GM11168 (cell line): ENCODE data around the gene FAM236A.
"Not testable (repeated sequence)": the region's sequence is repeated elsewhere in the genome, so short reads cannot be mapped to it uniquely, and the experiment has no call there.

Source experiments
- in situ Hi-C: fragments of 300-500 bp; cut with MboI; formaldehyde crosslinking; loops from one replicate; pipeline ENCODE4 v1.12.0; 2022; ENCODE audit warnings: low sequenced_read_pairs; ENCODE audit not compliant: unreplicated experiment

The FAM236A gene

DNA sequence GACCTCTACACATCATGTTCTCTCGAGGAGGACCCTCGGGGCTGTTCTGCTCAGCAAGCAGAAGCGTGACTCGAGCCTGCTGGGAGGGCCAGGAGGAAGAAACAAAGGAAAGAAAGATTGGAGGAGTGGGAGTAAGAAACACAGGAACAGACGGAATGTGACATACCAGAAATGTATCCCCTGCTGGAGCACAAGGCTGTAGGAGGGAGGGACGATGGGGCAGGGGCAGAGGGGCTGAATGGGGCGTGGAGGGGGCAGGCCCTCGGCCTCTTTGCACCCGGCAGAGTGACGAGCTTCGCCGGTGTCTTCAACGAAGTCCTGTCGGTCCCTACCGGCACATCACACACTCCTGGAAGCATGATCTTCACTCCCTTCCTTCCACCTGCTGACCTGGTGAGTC is at the start of gene FAM236A:
FAM236A (plus strand) TSS at position 301 of the 400 bp plus-strand sequence; CDS start at position 358, 57 bp downstream.
- in situ Hi-C loops = not testable (repeated sequence)

DNA sequence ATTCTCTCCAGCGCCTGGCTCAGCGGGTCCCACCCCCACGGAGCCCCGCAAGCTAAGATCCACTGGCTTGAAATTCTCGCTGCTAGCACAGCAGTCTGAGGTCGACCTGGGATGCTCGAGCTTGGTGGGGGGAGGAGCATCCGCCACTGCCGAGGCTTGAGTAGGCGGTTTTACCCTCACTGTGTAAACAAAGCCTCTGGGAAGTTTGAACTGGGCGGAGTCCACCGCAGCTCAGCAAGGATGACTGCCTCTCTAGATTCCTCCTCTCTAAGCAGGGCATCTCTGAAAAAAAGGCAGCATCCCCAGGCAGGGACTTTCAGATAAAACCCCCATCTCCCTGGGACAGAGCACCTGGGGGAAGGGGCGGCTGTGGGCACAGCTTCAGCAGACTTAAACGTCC is 48.3 kb upstream of the FAM236A start:
- in situ Hi-C loops = not testable (repeated sequence)

DNA sequence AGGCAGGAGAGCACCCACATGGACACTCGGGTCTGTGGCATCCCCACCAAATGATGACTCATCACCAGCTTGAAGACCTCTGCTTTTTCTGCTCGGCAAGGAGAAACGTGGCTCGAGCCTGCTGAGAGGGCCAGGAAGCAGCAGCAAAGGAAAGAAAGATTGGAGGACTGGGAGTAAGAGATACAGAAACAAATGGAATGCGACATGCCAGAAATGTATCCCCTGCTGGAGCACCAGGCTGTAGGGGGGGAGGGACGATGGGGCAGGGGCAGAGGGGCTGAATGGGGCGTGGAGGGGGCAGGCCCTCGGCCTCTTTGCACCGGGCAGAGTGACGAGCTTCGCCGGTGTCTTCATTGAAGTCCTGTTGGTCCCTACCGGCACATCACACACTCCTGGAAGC is 25.7 kb upstream of the FAM236A start, which contains the start of gene FAM236C:
FAM236C (plus strand) TSS at position 301 of the 400 bp plus-strand sequence. CDS start 100 bp downstream, outside the sequence.
- in situ Hi-C loops = not testable (repeated sequence)

DNA sequence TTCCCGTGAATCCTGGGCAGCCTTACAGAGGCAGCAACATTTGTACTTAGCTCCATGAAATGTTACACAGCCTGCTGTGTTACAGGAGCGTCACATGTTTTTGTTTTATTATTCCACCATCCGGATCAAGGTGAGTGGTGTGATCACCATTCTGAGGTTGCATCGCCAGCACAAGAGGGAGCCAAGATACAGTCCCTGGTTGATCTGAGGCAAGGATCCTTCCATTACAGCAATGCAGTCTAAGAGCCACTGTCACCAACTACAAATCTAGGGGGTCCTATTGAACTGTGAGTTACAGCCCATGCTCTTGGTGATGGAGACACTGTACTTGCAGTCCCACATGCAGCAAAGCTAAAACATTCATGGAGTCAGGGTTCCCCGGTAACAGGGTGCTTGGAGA is 21.9 kb upstream of the FAM236A start:
- in situ Hi-C loops = not testable (repeated sequence)

DNA sequence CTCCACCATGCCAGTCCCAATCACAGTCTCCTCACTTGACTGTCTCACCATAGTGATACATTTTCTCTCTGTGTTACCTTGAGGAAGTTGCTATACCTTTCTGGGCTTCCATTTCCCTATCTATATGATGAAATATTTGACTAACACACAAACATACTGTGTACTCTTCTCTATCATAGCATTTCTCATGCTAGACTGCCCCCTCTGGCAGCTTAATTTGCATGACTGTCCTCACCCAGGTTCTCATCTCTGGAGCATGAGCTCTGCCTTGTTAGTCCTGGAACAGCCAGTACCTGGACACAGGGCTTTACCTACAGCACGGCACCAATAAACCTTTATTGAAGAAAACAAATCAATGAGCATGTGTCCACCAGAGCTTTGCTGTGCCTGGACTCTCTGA is 5.7 kb upstream of the FAM236A start:
- in situ Hi-C loops = not testable (repeated sequence)

DNA sequence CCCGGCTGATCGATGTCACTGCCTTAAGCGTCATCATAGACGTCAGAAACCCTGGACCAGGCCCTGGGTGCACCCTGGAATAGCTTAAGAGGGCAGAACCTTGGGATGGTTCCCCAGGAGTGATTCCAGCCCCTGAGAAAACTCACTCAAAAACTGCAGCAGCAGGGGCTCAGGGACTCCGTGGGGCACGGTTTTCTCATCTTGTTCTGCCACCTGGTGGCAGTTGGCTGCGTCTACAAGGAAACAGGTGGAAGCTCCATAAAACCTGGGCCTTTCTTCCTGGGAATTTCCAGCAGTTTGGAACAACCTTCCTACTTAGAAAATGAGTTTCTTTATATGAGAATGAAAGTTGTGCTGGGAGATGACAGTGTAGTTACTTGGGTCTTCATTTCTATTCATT is 1.6 kb upstream of the FAM236A start:
- in situ Hi-C loops = not testable (repeated sequence)

DNA sequence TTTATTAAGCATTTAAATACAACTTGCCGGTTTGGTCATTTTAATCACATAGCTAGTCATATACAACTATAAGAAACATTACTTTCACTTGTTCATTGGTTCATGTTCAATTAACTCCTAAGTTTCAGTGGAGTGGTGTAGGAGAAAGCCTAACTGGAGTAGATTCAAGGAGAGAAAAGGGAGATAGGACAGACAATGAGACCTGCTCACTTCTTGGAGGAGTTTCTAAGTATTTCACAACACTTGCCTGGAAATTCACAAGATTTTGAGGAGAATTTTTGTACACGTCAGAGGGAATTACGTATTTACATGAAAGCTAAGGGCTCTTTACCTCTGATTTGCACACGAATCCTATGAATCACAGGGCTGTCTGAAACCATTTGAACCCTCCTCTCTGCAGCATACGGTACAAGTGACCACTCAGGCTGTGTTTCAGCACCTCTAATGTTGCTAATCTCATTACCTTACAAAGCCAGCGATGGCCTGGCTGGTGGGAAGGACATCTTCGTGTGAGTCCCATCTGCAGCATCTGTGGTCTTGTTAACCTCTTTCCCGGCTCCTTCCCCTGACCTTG is 1.0 kb upstream of the FAM236A start:
- in situ Hi-C loops = not testable (repeated sequence)

DNA sequence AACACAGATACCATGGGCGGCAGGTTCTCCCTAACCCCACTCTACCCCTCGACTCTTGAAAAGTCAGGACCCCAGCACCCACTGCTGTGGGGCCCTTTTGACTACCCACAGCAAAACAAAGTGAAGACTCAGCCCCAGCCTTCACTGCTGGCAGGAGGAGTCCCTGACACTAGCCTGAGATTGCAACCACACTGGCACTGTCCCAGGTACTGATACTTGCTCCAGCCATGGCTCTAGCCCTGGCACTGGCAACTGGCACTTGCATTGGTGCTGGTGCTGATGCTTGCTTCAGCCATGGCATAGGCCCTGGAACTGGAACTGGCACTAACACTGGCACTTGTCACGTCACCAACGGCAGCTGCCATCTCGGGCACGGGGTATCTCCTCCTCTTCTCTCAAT is 4.3 kb downstream of the FAM236A start:
- in situ Hi-C loops = not testable (repeated sequence)

DNA sequence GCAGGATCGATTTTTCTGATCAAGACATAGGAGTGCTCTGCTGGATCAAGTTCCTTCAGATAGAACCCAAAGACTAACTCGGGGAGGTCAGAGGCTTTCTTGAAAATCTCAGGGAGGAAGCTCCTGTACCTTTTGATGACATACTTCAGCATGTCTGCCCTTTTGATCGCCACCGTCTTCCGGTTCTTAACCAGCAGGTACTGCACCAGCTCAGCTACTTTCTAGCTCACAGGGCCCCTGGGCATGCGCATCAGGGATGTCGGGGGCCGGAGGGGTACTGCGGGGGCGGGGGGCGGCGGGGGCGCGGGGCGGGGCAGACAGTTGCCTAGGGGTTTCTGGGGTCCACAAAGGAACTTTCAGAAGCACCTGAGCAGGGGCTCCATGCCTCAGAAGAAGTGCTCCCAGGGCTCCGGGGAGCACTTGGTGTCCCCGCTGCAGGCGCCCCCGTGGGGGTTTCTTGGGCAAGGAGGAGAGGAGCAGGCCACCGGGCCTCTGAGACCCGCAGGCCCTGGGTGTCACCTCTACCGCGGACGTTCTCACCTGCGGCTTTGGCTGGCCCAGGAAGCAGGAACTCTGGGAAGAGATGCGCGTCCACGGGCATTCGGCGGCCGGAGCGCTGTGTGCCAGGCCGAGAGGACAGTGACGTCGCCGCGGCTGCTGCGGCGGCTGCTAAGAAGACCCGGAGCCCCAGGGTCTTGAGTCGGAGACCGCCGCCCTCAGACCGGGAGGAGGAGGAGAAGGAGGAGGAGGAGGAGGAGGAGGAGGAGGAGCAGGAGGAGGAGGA is 5.2 kb downstream of the FAM236A start:
- in situ Hi-C loops = not testable (repeated sequence)

DNA sequence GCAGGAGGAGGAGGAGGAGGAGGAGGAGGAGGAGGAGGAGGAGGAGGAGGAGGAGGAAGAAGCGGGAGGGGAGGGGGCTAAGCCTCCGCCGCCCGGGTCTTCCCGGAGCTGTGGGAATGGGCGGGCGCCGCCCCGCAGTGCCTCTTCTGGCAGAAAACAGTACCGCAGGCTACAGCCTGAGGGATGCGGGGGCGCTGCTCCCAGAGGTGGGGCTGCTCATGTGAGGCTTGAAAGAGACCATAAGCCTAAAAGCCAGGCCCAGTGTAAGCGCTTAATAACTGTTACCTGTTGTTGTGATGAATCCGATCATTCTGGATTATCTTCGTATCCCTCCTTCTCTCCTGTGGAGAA is 5.8 kb downstream of the FAM236A start, which contains the start of gene DMRTC1:
DMRTC1 (minus strand) TSS at position 19 of the 351 bp plus-strand sequence. CDS start 68,143 bp downstream, outside the sequence.
- in situ Hi-C loops = not testable (repeated sequence)

DNA sequence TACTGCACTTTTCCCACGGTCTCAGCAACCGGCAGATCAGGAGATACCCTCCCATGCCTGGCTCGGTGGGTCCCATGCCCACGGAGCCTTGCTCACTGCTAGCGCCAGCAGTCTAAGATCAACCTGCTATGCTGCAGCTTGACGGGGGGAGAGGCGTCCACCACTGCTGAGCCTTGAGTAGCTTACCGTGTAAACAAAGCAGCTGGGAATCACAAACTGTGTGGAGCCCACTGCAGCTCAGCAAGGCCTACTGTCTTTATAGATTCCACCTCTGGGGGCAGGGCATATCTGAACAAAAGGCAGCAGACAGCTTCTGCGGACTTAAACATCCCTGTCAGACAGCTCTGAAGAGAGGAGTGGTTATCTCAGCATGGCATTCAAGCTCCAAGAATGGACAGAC is 22.0 kb downstream of the FAM236A start:
- in situ Hi-C loops = loop anchor here (25.0 kb wide), 1 partner anchor 248 kb away; the partner anchor contains the start of gene PHKA1

DNA sequence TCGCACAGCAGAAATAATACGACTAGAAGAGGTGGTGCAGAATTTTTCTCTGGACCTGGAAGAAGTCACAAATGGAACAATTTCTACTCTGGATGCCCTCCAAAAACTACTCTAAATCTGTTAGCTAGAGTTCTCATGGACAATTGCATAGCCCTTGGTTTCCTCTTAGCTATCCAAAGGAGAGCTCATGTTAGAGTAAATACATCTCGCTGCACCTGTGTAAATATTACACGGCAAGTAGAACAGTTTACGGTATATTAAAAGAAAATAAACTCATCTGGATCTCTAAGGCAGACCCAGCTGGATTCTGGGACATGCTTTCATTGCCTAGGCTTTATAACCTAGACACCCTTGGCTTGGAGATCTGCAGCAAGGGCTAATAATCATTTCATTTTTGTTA is 33.9 kb downstream of the FAM236A start:
- in situ Hi-C loops = loop anchor here (25.0 kb wide), 1 partner anchor 260 kb away; the partner anchor contains the start of gene PHKA1

DNA sequence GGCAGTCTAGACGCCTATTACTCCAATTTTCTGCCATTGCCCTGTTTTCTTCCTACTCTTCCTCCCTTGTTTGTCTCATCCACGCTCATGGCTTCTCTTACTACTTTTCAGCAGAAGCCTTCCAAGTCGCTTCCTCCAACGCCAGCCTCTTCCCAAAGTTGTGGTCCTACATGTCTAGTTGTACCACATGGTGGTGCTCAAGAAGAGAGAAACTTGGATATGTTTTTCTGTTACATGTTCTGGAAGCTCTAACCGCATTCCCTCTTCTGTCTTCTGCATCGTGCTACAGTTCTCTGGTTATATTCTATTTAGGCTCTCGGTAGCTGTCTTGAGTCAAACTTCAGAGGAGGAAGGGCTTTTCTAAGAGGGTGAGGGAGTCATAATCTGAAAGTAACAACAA is 36.9 kb downstream of the FAM236A start:
- in situ Hi-C loops = loop anchor here (25.0 kb wide), 1 partner anchor 263 kb away; the partner anchor contains the start of gene PHKA1

DNA sequence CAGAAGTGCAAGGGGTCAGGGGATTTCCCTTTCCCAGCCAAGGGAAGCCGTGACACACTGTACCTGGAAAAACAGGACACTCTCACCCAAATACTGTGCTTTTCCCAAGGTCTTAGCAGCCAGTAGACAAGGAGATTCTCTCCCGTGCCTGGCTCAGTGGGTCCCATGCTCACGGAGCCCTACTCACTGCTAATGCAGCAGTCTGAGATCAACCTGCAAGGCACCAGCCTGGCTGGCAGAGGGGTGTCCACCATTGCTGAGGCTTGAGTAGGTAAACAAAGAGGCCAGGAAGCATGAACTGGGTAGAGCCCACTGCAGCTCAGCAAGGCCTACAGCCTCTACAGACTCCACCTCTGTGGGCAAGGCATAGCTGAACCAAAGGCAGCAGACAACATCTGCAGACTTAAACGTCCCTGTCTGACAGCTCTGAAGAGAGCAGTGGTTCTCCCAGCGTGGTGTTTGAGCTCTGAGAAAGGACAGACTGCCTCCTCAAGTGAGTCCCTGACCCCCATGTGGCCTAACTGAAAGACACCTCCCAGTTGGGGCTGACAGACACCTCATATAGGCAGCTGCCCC is 43.0 kb downstream of the FAM236A start:
- in situ Hi-C loops = not testable (repeated sequence)
